SU-DHL-6 (cell line): ENCODE results near the gene VWA2.

Experiments
- CTCF ChIP-seq: fragments of 200-600 bp; sonication (generic); IDR thresholded peaks from one replicate; pipeline ENCODE4 v1.5.1; 2017; ENCODE audit warnings: antibody characterized with exemption, mild to moderate bottlenecking, low read length, moderate library complexity; ENCODE audit not compliant: insufficient read depth, poor library complexity, severe bottlenecking
- EZH2phosphoT487 ChIP-seq: fragments of 200-600 bp; sonication (generic), shearing (Covaris generic); conservative IDR thresholded peaks from 2 replicates; pipeline ENCODE4 v1.6.1; 2018; ENCODE audit warnings: mild to moderate bottlenecking, antibody characterized with exemption, low read length, moderate library complexity, mixed read lengths

GRCh38 chr10:114297136-114297705 is 58.2 kb downstream of the VWA2 start:
- no peak for TF ChIP-seq CTCF
- no peak for TF ChIP-seq EZH2phosphoT487
